ENCODE data around the gene LRIG2. TPM values are rescaled to one million over a fixed set of nuclear protein-coding genes. Genes with fewer than 3 reads are reported as not detected.

The LRIG2 gene
- total RNA-seq, 4 donors from 2014 or later, result 23.0 to 41.9 (median 30.6) TPM

DNA sequence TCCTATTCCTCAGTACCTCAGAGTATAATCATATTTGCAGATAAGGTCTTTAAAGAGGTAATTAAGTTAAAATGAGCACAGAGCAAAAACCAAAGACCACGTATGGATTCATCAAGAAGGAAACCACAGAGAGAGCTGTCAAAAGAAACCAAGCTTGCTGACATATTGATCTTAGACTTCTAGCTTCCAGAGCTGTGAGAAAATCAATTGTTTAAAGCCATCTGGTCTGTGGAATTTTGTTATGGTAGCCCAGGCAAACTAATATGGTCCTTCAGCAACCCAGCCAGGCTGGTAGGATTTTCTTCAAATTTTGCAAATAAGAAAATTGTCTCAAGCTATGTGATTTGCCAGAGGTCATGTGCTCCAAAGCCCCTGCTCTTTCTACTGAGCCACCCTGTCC lies 62.5 kb downstream of the LRIG2 start:
- WGBS, 2 donors, result 79 to 96% methylated on average over 1 of the region's 1 CpG

DNA sequence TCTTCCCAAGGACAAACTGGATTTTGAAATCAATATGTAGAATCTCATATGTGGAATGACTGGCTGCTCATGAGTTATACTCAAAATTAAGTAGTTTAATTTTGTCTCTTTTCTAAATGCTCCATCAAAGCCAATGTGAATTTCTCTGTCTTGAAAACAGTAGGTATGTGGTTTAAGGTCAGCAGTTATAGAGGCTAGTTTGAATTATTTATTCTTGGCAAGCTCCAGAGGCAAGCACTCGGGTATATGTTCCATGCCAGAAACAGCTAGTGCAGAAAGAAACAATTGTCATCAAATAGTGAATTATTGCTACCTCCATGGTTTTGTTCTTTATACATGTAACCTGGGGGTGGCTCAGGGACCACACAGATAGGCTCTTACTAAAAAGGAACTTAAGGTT lies 63.5 kb downstream of the LRIG2 start:
- H3K27me3 ChIP-seq, result no peaks in the 10 kb centered on the region
- 22 to 38% methylated on average over 1 of the region's 1 CpG for WGBS, 2 donors
- intact Hi-C loops (cut with DNase I), result no loop called here
- no peak for DNase-seq
- no peak overlapping the region for H3K4me3 ChIP-seq (replicated peaks in 1 of 3)
- TF ChIP-seq, protein P1, sequence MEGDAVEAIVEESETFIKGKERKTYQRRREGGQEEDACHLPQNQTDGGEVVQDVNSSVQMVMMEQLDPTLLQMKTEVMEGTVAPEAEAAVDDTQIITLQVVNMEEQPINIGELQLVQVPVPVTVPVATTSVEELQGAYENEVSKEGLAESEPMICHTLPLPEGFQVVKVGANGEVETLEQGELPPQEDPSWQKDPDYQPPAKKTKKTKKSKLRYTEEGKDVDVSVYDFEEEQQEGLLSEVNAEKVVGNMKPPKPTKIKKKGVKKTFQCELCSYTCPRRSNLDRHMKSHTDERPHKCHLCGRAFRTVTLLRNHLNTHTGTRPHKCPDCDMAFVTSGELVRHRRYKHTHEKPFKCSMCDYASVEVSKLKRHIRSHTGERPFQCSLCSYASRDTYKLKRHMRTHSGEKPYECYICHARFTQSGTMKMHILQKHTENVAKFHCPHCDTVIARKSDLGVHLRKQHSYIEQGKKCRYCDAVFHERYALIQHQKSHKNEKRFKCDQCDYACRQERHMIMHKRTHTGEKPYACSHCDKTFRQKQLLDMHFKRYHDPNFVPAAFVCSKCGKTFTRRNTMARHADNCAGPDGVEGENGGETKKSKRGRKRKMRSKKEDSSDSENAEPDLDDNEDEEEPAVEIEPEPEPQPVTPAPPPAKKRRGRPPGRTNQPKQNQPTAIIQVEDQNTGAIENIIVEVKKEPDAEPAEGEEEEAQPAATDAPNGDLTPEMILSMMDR (IDR thresholded peaks at IDR 0.05), result no peak
- TF ChIP-seq POLR2A (IDR thresholded peaks at IDR 0.05), result no peak
- H3K36me3 ChIP-seq, result no peaks in the 10 kb centered on the region
- H3K4me1 ChIP-seq, result peaks cover 20 to 25% of the 10 kb centered on the region in 2 donors
- peak overlapping the region in 1 of 3 donors; percentile 36 for H3K27ac ChIP-seq
- no peaks in the 10 kb centered on the region for H3K9me3 ChIP-seq

More for the DNA sequence above, 62.5 kb downstream of the LRIG2 start:
- no peaks in the 10 kb centered on the region for H3K36me3 ChIP-seq
- intact Hi-C loops (cut with DNase I), result no loop called here
- DNase-seq, result no peak
- H3K4me1 ChIP-seq, result peaks cover 14 to 16% of the 10 kb centered on the region in 2 donors
- no peak overlapping the region for H3K27ac ChIP-seq
- H3K27me3 ChIP-seq, result no peaks in the 10 kb centered on the region
- no peaks in the 10 kb centered on the region for H3K9me3 ChIP-seq
- TF ChIP-seq, protein P1 (IDR thresholded peaks at IDR 0.05), result no peak
- TF ChIP-seq POLR2A (IDR thresholded peaks at IDR 0.05), result no peak
- H3K4me3 ChIP-seq (replicated peaks in 1 of 3), result no peak overlapping the region

DNA sequence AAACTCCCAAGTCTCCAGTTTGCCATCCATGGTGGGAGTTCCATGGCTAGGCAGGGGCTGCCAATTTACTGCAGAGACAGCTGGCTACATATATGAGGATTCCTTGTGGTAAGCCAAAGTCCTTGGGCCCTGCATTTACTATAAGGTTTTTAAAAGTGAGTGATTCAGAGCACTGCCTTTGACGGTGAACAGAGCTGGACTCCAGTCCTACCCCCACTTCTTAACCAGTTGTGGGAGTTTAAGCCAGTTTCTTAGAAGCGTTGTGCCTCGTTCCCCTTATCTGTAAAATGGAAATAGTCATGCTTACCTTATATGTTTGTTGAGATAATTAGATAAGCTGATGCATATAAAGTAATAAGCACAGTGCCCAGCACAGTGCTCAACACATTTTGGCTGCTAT lies 64.6 kb downstream of the LRIG2 start:
- H3K4me3 ChIP-seq (replicated peaks in 1 of 3), result no peak overlapping the region
- TF ChIP-seq POLR2A (IDR thresholded peaks at IDR 0.05), result no peak
- TF ChIP-seq, protein P1 (IDR thresholded peaks at IDR 0.05), result no peak
- H3K4me1 ChIP-seq, result peaks cover 31 to 36% of the 10 kb centered on the region in 2 donors
- no peak for DNase-seq
- no peaks in the 10 kb centered on the region for H3K27me3 ChIP-seq
- H3K36me3 ChIP-seq, result no peaks in the 10 kb centered on the region
- intact Hi-C loops (cut with DNase I), result no loop called here
- peak overlapping the region; percentile 43 to 68 (median 55) for H3K27ac ChIP-seq
- H3K9me3 ChIP-seq, result no peaks in the 10 kb centered on the region
- 79 to 84% methylated on average over 3 of the region's 3 CpGs for WGBS, 2 donors

- Histone ChIP-seq H3K9me3 (no peaks in the 10 kb centered on the region), H3K4me1 (peaks cover 37 to 44% of the 10 kb centered on the region in 2 donors), H3K27ac (no peak overlapping the region), H3K36me3 (no peaks in the 10 kb centered on the region), H3K4me3 (replicated peaks in 1 of 3) (no peak overlapping the region), H3K27me3 (no peaks in the 10 kb centered on the region)
- no peak for DNase-seq
- TF ChIP-seq, protein P1 (IDR thresholded peaks at IDR 0.05), result no peak
- TF ChIP-seq POLR2A (IDR thresholded peaks at IDR 0.05), result no peak
- intact Hi-C loops (cut with DNase I), result no loop called here
Observed at GRCh38 chr1:113138778-113139177, 65.8 kb downstream of the LRIG2 start.

GRCh38 chr1:113140176-113140575 lies 67.2 kb downstream of the LRIG2 start:
- intact Hi-C loops (cut with DNase I), result loop anchor here (5.0 kb wide), 1 partner anchor 537 kb away; no protein-coding TSS in a partner anchor
- H3K27me3 ChIP-seq, result no peaks in the 10 kb centered on the region
- TF ChIP-seq, protein P1 (IDR thresholded peaks at IDR 0.05), result no peak
- no peak for TF ChIP-seq POLR2A (IDR thresholded peaks at IDR 0.05)
- peak overlapping the region in 1 of 3 donors; percentile 74 for H3K27ac ChIP-seq
- 80 to 100% methylated on average over 1 of the region's 1 CpG for WGBS, 2 donors
- peaks cover 40 to 49% of the 10 kb centered on the region in 2 donors for H3K4me1 ChIP-seq
- H3K9me3 ChIP-seq, result no peaks in the 10 kb centered on the region
- no peaks in the 10 kb centered on the region for H3K36me3 ChIP-seq
- no peak overlapping the region for H3K4me3 ChIP-seq (replicated peaks in 1 of 3)
- no peak for DNase-seq
